H4 (cell line): Measurements from ENCODE around the gene PDGFRA. TPM values are rescaled to one million over a fixed set of nuclear protein-coding genes. Genes with fewer than 3 reads are reported as not detected.

Source experiments
- DNase-seq: peaks from one replicate; pipeline ENCODE4 v3.0.0-alpha.2; 2015; ENCODE audit warnings: low spot score
- total RNA-seq: library from RNA; depleted of rRNA; stranded (reverse); fragments of >200 nt; shearing (Covaris generic); gene quantifications from 2 replicates; pipeline ENCODE4 v1.2.3, GENCODE V29; 2014; rRNA removed

The PDGFRA gene
- total RNA-seq: 7.6 and 13.9 TPM in 2 replicates

DNA sequence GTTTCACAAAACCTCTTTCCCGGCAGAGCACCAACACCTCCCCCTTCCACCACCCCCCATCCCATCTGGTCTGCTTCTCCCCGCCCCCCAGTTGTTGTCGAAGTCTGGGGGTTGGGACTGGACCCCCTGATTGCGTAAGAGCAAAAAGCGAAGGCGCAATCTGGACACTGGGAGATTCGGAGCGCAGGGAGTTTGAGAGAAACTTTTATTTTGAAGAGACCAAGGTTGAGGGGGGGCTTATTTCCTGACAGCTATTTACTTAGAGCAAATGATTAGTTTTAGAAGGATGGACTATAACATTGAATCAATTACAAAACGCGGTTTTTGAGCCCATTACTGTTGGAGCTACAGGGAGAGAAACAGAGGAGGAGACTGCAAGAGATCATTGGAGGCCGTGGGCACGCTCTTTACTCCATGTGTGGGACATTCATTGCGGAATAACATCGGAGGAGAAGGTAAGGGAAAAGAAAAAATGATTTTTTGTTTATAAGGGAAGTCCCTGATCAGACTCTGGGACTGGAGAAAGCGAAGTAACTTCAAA, at the start of gene PDGFRA:
Gene PDGFRA (plus strand): TSS at position 333 of the 541 bp plus-strand sequence. CDS start 29,476 bp downstream, outside the sequence.
- DNase-seq: no peak

DNA sequence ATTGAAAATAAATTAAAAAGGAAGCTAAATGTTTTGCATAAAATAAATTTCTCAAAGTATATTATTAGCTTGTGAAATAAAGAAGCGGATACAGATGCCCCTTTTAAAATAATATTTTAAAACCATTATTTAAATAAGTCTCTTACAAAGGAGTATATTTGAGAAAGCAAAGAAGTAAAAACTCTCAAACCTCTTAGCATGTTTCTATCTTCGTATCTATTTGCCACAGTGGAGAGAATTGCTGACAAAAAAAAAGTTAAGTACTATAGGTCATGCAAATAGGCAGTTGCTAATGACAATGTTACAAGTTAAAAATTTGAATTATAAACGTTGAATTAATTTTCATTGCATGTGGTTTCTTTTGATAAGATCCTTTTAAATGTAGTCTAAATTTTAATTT, 44.5 kb upstream of the PDGFRA start:
- DNase-seq: no peak

DNA sequence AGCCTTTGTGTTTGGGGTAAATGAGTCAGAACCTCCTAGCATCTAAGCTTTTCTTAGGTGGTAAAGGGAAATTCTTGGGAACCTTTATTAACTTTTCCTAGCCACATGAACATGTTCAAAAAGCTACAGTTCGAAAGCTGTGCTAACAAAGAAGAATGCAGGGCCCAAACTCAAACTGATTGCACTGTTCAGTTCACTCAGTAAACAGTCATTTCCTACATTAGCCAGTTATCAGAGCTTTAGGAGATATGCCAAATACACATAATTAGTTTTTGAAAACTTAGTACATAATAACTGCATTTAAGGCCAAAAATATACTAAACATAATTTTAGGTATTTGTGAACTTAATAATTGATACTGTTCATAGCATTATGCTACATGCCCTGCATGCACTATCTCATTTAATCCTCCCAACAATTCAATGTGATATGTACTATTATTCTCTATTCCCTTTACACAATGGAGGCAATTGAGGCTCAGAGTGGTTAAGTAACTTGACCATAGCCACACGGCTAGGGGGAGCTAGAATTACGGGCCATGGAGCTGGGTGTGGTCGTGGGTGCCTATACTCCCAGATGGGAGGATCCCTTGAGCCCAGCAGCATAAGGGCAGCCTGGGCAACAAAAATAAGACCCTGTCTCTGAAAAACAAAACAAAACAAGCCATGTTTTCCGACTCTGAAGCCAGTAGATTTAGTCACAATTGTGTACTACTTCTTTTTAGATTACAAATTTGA, 43.9 kb upstream of the PDGFRA start:
- no peak for DNase-seq

DNA sequence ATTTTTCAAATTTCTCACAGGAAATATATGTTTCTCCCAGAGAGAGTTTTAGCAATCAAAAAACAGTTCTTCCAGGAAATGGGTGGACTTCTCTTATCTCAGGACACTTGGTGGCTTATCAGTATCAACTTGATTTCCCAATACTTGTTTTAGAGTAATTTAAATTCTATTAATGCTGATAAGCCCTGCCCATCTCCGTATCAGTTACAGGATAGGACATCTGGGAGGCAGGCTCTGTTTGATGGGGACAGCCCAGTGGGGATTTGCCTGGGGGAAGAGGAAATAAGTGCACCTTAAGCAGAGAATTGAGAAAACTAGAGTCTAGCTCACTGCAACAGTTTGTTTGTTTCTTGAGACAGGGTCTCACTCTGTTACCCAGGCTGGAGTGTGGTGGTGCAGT, 43.2 kb upstream of the PDGFRA start:
- no peak for DNase-seq

DNA sequence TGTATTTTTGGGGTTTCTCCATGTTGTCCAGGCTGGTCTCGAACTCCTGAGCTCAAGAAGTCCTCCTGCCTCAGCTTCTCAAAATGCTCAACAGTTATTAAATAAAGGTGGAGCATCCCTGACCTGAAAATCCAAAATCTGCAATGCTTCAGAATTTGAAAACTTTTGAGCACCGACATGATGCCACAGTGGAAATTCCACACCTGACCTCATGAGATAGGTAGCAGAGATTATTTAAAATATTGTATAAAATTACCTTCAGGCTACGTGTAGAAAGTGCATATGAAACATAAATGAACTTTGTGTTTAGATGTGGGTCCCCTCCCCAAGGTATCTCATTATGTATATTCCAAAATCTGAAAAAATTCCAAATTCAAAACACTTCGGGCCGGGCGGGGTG, 42.7 kb upstream of the PDGFRA start:
- DNase-seq: no peak

DNA sequence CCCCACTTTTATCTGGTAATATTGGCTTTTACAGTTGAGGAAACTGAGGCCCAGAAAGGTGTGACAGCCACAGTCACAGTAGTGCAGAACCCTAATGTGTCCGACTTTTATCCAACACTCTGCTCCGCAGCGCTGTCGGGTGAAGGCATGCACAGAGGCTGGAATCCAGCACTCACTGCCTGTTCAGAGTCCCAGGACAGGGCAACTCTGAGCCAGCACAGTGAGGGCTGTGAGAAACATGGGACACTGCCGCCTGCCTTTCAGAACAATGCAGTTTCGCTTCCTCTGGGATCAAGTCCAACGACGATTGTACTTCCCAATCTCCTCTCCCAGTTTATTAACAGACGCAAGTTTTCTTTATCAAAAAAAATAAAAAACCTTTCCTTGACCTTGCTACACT, 41.9 kb upstream of the PDGFRA start:
- DNase-seq: no peak

DNA sequence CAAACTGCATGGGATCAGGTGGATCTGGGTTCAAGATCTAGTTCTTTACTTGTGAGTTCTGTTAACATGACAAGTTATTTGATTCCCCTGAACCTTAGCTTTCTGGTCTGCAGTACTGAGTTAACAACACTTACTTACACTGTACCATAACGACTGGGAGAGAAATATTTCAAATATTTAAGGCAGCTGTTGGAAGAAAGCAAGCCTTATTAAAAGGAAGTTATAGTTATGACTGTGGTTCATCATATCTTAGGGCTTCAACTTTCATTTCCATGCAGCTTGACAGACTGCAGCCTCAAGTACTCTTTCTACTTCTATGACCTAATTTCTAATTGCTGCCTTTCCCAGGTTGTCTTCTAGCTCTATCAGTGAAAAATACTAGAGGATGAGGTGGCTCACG, 40.0 kb upstream of the PDGFRA start:
- no peak for DNase-seq

DNA sequence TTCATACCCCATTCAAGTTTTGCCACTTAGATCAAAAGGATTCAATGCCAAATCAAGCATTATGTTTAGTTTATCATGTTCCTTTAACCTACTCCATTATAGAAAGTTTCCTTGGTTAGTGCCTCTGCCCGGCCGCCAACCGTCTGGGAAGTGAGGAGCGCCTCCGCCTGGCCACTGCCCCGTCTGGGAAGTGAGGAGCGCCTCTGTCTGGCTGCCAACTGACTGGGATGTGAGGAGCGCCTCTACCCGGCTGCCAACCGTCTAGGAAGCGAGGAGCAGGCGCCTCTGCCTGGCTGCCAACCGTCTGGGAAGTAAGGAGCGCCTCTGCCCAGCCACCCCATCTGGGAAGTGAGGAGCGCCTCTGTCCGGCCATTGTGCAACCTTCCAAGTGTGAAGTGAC, 36.3 kb upstream of the PDGFRA start:
- DNase-seq: no peak

DNA sequence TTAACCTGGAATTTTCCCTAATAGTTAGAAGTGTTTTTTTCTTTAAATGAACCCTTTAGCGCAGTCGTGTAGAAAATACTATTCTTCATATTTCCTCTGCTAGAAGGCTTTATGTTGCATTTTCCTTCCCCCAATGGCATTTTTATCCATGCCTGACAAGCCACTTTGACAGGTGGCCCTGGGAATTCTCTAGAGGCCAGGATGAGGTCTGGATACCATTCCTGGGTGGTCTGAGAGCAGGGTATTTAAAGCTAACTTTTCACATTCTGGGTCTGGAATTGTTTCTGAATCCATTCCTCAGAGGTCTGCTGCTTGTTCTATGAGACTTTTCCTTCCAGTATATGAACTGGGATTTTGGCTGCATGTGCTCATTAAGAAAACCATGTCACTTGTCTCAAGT, 31.2 kb upstream of the PDGFRA start:
- no peak for DNase-seq

DNA sequence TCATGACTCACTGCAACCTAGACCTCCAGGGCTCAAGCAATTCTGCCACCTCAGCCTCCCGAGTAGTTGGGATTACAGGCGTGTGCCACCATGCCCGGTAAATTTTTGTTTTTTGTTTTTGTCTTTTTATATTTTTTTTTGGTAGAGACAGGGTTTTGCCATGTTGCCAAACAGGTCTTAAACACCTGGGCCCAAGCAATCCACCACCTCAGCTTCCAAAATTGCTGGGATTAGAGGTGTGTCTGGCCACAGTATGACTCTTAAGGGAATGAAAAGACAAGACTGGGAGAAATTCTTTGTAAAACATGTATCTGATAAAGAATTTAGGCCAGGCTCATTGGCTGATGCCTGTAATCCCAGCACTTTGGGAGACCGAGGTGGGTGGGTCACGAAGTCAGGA, 29.2 kb upstream of the PDGFRA start:
- no peak for DNase-seq

DNA sequence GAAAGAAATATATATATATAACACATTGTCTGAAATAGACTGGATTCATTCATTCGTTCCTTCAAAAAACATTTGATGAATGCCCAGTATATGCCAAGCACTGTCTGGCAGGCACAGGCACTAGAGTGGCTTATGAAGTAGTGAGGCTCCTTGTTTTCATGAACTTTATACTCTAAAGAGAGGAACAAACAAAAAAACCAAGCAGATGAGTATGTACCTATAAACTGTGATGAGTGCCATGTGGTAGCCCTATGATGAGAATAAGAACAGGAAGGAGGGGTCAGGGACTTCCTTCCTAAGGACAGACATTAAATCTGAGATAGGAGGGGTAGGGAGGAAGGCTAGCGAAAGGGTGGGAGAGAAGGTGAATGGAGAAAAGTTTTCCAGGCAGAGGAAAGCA, 19.5 kb upstream of the PDGFRA start:
- no peak for DNase-seq

DNA sequence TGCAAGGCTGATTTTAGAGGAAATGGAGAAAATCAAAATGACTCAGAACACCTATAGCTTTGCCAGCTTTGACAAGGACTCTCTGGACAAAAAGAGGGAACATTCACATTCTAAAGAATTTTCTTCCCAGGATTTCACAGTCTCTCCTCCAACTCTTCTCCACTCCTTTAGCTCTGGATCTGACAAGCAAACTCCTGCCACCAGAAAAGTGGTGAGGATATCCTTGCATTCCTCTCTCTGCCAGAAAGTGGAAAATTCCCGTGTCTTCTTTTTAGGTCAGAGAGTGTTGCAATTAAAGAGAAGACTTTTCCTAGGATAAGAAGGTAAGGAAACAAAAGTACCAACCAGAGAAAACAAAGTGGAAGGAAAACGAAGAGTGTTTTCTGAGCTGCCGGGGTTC, 16.1 kb upstream of the PDGFRA start:
- DNase-seq: no peak

DNA sequence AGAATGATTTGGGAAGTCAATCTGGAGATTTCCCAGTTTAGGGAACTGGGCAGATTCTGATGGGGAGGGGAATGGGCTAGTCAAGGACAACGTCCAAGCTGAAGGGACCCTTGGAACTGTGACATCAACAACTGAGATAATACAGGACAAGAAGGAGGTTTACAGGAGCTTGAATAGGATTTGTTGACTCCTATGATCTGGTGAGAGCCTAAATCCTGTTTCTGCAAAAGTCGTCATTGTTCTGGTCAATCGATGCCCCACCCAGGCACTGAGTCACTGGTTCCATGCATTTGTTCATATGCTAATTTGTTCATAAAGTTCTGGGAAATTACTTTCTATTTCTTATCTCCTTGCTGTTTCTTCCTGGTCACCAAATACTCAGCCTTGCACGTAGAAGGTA, 15.3 kb upstream of the PDGFRA start:
- no peak for DNase-seq

DNA sequence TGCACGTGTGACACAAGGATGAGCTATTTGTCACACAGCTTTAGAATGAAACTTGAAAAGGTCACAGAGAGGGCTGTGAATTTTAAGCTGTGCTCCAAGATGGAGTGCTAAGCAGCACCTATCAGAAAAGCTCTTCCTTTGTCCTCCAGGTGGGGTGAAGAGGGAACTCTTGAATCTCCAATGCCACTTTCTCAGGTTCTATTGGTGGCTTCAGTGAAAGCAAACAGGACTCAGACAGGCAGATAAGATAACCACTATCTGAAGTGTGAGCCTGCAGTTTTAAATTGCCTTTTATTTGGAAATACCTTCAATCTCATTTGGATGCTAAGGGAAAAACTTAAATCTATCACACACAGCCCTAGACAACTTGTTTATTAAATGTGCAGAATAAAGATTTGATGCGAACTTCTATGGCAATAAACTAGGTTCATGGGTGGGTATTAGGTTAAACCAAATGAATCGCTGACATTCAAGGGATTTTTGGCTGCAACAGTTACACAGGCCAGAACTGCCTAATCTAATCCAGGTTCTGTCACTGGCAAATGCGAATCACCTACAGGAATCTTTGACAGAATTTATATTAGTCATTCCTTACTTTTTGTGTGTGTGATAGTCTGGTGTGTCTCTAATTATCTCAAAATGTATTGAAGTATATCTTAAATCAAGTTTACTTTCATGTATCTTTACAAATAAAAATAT, 13.6 kb upstream of the PDGFRA start:
- no peak for DNase-seq

DNA sequence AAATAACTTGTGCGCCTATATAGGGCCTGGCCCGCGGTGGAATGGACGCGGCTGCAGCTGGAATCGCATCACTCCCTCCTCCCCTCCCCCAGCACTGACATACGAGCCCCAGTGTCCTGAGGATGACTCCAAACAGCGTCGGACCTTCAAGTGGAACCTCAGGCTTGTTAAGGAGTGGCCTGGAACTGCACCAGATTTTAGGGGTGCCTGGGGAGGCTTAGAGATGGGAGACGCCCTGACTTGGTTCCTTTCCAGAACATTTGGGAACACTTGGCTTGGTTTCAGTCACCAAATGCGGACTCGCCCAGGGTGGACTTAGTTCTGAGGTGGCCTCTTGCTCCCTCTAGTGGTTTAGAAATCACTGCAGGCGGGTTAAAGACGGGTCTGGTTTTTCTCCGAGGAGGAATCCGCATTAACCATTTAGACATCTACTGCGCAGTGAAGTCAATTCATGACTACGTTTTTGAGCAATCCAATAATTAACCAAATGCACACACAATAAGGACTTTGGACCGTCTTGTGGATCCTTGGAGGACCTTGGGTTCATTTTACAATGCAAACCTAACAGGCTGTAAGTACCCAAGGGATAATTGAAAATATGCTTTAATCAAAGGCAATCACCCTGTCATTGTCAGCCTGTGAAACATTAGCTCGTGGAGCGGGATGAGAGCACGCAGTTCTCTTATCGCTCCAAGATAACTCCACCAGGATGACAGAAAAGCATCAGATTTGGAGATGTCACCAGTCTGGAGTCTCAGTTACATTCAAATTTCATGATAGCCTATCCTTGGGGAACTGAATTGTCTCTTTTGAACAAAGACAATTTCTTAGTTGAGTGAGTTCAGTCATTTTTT, 11.2 kb upstream of the PDGFRA start:
- DNase-seq: peak; percentile 80

DNA sequence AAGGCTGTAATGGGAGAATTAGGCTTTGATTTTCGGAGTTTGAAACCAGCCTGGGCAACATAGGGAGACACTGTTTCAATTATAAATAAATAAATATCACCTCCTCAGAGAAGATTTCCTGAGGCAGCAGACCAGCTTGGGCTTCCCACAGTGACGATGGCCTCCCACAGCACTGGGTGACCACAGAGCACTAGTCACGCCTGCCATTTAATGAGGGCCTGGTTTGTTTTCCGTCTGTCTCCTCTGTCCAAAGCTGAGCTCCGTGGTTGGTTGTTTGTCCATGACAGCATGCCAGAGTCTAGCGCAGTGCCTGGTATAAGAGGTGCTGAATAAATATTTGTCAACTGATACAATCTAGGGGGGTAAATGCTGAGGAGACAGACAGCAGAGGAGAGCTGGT, 10.4 kb upstream of the PDGFRA start:
- DNase-seq: peak; percentile 53

DNA sequence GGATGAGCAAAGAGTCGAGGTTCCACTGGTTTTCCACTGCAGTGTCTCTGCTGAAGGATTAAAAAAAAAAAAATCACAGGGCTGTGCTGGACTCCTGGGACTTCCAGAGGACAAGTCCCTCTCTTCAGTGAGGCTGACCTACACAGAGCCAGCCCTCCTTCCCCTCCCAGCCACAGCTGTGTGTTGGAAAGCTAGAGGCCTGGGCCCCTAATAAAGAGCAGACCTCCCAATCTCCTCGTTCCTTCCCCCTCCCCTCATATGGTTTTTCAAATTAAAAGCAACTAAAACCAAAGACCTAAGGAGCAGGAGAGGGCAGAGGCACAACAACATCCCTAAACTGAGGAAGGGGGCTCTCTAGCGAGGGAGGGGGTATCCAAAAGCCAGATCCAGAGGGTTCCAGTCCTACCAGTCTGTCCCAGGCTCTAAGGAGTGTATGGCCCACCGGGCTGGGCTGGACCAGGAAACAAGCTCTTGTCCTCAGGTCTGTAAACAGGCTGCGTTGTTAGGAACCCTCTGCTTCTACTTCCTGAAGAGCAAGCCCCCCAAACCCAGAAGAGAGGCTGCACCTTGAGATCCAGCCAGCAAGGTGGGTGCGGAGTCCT, 4.0 kb upstream of the PDGFRA start:
- no peak for DNase-seq

DNA sequence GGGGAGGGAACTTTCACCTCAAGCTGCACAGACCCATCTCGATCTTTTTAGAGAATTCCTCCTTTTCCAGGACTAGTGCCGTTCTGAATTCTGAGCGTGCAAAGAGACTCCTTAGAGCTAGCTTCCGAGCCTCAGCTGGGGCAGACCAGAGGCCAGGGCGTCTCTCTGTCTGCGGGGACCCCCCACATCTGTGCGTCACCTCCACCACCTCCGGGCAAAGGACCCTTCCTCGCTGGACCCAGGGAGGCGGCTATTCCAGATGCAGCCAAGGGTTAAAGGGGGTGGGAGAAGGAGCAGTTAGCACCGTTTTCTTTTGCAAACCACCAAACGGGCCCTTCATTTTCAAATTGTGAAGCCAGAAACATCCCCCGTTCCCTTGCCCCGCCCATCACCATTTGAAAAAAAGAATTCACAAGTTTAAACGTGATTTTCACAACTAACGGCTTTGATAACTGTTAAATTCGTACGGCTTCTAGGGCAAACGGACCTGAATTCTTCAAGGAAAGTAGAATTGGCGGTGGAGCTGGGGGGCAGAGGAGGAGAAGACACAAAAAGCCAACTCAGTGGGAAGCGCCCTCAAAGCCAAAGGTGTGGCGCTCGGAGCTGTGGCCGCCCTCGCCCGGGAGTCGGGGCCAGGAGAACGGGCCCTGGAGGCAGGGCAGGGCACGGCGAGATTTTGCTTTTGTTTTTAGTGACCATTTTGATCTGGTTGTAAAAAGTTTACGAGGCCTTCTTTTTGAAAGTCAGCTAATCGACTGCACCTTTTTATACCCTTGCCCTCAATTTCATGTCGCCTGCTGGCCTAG, 3.3 kb upstream of the PDGFRA start:
- no peak for DNase-seq

DNA sequence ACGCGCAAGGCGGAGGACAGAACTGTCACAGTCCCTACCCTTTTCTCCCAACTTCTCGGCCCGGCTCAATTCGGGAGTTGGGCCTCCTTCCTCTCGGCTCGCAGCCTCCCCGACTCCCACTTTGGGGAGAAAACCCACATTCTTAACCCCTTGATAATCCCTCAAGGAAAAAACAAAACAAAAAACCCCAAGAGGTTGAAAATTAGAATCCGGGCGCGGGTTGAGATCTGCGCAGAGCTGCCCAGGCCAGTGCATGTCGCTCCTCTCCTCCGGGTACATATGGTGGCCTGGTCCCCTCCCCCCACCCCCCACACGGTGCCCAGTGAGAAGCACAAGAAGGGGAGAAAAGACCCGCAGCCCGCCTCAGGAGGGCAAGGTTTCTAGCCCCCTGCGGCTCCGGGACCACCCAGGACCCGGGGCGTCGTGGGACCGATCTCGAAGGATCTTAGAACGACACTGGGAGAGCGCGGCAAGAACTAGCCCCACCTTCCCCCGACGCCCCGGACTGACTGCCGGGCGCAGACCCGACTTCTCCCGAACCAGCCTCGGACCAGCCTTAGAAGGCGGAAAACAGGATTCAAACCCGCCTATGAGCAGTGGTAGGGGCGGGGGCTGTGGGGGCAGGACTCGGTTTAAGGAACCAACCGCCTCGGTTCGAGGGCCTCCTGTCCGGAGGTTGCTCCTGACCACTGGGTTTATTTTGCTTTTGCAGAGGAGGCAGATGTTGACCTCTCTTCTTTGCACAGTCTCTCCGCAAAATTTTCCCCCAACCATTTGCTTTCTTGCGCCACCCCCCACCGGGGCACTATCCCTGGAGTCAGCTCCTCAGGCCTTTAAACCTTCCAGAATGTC, 2.5 kb upstream of the PDGFRA start:
- no peak for DNase-seq
